HG02840 (cell line): ENCODE data around the gene TMEM240.
"Not testable (repeated sequence)": the region's sequence is repeated elsewhere in the genome, so short reads cannot be mapped to it uniquely, and the experiment has no call there.

Experiments used
- ATAC-seq: cut with Tn5 transposase; IDR thresholded peaks from one replicate; pipeline ENCODE4 v1.9.1; 2021; ENCODE audit warnings: mild to moderate bottlenecking, moderate library complexity, moderate number of reproducible peaks; ENCODE audit not compliant: unreplicated experiment, low FRiP score

TMEM240 gene

DNA sequence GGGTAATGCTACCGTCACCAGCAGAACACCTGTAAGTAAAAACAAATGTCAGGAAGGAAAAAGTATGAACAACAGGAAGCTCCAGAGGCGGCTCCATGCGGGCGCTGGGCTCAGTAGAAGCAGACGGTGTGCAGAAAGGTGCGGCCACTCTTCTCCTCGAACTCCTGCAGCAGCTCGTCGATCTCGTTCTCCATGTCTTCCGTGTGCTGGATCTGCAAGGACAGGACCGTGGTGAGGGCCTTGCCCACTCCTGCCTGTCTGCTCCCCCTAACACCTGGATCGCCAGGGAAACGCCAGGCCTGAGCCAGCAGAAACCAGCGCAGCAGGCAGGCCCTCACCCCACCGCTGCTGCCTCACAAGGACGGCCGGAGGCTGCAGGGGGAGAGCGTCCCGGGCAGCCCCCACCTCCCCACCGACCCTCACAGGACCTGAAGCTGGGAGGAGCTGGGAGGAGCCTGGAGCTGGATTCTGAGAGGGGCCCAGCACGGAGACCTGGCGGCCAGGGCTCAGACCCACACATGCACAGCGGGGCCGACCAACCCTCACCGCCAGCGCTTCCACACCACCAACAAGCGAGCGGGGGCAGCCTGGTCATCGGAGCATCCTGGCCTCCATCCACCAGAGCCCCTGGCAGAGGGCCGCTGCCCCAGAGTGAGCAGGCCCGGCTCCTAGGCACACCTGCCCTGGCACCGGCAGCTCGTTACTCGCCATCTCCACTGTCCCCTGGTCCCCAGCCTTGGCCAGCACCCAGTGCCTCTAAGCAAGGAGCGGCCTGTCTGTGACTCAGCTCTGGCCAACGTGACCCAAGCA is 1.7 kb upstream of the TMEM240 start:
- no peak for ATAC-seq

DNA sequence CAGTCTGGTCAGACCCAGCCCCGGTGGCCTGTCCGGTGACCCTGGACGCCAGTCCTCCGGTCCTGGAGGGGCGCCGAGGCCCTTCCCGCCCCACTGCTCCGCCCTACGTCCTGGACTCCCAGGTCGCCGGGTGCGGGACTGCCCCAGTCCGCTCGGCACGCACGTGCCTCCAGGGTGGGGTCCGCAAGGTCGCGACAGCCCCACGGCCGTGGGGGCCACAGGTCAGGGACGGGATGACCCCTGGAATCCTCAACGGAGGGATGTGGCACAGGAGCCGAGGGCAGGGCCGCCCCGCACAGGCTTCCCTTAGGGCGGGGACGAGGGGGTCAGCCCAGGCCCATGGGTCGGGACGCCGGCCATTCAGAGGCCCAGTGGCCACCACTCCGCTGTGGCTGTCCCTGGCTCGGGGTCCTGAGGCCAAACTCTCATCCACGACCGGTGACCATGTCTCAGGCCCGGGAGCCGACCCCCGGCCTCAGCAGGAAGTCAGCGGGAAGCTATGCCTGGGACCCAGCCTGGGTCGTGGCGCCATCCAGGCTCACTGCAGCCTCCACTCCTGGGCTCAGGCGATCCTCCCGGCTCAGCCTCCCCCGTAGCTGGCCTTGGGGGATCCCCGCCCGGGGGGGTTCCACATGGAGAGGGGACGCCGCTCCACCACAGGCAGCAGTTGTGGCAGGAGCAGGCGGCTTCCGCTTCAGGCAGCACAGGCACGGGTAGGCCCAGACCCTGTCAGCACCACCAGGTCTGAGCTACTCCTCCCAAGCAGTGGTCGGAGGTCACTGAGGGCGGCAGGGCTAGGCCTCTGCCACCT is 599 bp upstream of the TMEM240 start:
- no peak for ATAC-seq

DNA sequence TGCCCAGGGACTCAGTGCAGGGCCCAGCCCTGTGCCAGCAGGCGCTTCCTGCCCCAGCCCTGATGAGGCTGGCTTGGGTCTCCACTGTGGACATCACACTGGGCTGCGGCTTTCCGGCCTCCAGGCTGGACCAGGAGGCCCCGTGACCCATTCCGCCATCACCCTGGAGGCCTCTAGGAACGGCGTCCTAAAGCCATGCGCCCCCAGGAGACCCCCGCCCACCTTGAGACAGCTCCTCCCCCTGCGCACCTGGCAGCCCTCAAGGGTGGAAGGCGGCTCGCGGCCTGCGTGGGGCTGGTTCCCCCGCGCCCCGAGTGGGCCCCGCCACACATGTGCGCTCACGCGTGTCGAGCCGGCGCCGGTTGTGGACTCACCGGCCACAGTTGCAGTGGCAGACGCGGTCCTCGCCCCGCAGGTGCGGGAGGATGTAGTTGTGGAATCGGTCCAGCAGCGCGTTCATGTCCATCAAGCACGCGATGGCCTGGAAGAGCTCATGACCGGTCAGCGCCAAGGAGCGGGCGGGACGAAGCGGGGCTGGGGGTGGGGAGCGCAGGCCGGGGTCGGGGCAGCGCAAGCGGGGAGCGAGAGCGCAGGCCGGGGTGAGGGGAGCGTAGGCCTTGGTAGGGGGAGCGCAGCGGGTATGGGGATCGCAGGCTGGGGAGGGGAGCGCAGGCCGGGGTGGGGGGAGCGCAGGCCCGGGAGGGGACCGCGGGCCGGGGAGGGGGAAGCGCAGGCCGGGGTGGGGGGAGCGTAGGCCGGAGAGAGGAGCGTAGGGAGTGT is 924 bp downstream of the TMEM240 start:
- no peak for ATAC-seq

DNA sequence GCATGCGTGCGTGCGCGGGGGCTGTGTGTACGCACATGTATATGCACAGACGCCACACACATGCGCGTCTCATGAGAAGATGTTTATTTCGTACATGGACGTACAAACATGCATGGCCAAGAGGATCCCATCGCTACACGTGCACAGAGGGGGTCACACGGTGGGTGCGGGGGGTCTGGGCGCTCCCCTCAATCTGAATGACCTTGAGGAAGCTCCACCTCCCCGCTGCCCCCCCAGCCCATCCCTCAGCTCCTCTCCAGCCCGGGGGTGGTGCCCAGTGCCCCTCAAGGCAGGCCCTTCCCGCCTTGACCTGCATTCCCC is 1.5 kb downstream of the TMEM240 start:
- no peak for ATAC-seq

DNA sequence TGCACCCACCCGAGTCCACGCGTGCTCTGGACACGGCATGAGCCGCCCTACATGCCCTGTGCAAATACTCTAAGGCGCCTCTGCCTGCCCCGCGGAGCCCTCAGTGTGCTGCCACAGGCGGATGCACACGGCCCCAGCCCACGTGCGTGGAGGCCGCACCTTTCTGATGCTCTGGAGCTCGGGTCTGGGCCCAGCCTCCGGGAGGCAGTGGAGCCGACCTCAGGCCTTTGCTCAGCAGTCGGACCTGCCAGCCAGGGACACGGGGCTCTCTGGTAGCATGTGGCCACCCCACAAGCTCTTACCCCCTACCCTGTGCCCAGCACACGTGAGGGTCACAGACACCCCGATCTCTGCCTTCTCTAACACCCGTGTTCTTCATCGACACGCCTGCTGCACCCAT is 2.1 kb downstream of the TMEM240 start:
- ATAC-seq: no peak

DNA sequence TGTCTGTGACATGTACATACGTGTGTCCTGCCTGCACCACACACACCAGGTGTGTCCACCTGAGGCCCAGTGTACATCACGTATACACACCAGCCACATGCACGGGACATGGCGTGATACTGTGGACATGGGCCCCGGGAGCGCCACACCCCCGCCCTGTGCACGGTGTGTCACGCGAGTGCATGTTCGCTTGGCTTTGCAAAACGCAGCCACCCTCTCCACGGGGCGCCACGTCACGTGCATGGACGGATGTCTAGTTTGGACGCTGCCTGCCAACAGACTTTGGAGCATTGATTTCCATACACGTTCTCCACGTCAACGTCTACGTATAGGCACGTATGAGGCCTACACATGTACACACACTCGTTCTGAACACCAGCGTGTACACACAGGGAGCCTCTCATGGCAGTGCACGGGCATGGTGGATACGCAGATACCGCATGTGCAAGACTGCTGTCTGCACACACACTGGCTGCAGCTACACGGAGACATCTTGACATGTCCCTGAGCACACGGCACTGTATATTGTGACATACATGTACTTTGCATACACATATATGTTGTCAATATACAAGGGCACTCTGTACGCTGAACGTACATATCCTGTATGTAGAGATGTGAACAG is 2.7 kb downstream of the TMEM240 start:
- ATAC-seq: no peak

DNA sequence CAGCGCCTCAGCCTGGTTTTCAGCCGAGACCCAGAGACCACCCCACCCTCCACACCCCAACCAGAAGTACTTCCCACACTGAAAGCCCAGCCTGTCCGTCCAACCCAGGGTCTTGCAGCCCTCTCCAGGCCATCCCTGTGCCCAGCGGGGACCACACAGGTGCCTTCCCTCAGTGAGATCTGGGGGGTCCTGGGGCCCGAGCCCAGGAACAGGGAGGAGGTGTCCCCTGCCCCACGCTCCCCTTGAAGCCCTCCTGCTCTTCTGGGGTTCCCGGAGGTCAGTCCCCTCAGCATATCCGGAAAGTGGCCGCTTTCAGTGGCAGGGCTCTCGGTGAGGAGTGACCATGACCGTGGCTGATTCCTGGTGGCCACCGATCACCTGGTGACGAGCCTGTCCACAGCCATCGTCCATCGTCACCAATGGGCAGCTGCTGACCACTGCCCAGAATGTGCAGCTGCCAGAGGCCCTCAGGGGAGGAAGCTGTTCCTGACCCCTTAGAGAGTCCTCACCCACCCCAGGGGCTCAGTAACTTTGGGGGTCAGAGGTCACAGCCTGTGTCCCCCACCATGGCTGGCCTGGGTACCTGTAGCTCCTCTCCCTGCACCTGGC is 3.4 kb downstream of the TMEM240 start:
- no peak for ATAC-seq

DNA sequence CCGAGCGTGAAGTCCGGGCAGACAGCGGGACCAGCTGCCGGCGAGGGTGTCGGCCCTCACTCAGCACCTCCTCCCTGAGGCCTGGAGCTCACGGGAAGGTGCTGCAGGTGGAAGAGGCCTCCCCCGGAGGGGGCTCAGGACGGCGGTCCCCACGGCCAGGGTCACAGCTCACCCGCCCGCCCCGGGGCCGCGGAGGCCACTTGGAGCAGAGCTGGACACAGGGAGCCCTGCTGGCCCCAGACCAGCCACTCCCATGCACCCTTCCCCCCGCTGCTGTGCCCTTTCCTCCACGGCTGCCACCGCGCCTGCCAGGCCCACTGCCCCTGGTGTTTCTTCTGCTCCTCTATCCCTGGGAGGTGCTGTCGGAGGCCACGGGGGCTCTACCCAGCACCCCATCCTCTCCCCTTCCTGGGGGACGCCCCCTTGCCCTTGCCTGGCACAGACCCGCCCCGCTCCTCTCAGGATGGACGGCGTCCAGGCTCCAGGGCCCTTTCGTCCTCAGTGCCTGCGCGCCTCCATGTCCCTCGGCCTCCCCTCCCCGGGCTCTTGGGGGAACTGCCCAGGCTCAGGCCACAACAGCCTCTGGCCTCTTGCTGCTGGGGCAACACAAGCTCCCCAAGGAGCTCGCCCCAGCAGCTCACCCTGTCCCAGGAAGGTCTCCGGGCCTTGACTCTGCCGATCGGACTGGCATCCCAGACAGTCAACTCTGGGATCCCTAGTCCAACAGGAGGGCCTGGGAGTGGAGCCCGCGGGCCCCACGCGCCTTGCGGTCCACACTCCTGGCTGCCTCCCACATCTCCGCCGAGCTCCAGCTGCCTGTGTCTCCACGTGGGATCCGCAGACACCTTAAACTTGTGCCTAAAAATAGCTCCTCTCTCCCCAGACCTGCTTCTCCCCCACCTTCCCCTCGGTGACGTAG is 4.1 kb downstream of the TMEM240 start:
- no peak for ATAC-seq

DNA sequence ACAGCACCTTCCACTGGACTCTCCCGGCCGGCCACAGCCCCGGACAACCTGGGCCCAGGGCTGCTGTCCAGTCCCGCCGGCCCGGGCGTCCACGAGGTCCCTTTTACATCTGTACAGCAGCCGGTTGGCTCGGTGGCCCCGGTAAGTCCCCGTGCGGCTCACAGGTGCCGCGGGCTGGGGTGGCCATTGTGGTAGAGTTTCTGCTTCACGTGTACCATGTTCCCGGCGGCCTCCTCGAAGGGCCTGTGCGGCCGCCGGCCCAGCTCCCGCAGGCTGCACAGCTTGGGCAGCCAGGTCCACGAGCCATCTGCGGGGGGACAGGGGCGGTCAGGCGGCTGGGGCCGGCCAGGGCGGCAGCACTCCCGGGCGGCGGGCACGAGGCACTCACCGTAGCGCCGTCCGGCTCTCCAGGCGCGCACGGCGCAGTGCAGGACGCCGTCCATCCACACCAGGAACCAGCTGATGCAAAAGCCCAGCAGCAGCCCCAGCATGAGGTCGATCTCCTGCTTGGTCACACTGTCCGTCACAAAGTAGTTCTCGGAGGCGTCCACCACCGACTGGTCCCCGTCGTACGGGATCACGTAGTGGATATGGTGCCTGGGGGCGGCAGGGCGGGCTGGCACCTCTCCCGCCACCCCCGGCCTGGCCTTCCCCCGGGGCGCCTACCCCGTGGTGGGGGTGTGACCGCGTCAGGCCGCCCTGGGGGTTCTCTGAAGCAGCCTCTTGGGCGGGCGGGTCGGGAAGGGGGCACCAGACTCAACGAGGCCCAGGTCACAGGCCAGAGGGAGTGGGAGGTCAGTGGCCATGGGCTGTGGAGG is 5.0 kb downstream of the TMEM240 start:
- ATAC-seq: no peak

DNA sequence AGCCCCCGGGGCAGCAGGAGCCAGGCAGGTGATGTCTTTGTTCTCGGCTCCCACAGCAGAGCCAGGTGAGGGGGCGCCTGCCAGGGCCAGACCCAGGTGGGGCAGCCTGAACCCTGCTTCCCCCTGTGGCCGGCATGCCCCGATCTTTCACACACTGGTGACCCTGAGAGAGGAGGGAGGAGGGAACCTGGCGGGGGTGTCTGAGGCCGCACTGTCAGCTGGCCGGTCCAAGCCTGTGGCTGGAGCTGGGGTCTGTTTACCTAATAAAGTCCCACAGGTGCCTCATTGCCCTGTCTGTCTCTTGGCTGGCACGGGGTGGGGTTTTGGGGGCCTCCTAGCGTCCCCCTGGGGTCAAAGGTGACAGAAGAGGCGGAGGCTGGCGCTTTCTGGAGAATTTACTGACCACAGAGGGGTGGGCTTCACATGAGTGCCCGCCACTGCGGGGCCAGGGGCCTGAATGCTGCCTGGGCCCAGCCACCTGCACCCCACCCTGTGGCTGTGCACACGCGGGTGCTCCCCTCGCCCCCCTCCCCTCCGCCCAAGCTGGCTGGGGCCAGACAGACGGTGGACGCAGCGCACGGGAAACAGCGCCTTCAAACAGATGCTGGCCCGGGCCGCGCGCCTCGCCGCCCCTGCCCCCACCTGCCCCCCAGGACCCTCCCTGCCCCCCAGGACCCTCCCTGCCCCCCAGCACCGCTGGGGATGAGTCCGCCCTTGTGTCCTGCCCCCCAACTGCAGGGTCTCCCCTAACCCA is 5.8 kb downstream of the TMEM240 start:
- ATAC-seq: no peak

DNA sequence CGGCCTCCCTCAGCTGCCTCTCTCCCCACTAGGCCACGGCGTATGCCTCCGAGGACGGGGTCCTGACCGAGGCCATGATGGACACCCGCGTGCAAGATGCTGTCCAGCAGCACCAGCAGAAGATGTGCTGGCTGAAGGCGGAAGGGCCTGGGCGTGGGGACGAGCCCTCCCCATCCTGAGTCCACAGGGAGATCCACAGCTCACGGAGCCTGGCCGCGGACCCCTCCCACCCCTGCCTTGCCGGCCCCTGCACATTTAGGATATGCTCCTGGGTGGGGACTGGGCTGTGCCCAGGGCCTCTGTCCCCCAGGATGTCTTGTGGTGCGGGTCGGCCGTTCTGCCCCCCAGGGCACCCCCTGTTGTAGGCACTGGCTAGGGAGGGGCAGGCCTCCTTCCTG is 6.5 kb downstream of the TMEM240 start:
- not testable (repeated sequence) for ATAC-seq

DNA sequence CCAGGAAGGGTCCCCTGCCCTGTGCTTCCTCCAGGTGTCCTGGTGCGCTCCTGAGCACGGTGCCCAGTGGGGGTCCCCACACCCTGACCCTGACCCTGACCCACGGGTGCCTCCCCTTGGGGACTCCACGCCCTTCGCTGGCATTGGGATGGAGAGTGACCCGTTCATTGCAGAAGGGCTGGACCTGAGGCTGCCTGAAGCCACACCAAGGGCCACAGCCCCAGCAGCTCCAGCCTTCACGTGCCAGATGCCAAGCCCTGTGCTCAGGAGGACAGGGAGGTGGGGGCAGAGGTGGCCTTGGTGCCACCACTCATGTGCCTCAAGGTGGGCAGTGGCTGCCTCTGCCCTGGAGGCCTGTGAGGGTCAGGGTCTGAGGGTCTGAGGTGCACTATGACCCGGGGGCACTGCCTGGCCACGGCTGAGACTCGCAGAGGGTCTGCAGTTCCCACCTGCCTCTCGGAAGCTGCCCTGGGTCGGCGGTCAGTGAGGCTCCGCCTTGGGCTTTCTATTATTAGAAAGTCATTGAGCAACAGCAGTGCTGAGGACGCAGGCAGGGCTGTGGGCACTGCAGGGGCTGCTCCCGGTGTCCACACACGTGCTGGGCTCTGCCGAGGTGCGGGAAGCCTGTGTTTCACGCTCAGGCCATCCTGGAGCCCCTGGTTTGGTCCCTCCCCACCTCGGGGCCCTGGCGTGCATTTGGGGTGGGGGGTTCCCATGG is 7.1 kb downstream of the TMEM240 start:
- not testable (repeated sequence) for ATAC-seq

DNA sequence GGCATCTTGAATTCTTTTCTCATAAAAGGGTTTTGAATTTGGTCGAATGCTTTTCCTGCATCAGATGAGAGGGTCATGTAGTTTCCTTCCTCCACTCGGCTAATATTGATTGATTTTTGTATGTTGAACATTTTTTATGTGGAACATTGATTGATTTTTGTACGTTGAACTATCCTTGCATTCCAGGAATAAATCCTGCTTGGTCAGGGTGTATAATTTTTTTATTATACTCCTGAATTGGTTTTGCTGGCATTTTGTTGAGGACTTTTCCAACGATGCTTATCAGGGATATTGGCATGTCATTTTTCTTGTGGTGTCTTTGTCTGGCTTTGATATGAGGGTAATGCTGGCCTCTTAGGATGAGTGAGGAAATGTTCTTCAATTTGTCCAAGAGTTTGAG is 8.5 kb downstream of the TMEM240 start:
- ATAC-seq: no peak

DNA sequence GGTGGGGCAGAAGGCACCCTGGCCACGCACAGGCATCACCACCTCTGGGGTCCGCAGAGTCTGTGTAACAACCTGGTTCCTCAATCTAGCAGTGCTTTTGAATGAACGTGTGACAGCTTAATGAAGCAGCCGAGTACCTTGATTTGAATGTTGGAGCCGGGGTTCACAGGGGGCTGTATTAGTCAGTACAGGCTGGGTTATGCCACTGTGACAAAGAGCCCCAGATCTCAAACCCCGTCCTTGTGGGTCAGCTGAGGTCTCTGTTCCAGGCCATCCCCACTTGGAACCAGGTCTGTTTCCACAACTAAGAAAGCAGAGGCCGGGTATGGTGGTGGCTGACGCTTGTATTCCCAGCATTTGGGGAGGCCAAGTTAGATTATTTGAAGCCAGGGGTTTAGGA is 10.5 kb downstream of the TMEM240 start:
- no peak for ATAC-seq

DNA sequence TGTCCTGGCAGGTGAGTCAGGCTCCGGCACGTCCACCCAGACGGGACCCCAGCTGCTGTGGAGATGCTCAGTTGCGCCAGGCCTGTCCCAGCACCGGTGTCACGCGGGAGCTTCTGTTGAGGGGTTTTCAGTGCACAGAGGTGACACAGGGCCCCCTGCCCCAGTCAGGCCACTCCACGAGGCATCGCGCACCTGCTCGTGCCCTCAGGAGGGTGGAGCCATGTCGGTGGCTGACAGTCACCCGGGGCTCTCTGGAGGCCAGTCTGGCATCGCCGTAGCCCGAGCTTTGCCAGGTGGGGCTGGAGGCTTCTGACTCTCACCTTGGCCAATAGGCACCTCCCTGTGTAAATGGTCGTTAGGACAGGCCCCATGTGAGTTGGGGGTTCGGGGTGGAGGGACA is 11.1 kb downstream of the TMEM240 start:
- no peak for ATAC-seq

DNA sequence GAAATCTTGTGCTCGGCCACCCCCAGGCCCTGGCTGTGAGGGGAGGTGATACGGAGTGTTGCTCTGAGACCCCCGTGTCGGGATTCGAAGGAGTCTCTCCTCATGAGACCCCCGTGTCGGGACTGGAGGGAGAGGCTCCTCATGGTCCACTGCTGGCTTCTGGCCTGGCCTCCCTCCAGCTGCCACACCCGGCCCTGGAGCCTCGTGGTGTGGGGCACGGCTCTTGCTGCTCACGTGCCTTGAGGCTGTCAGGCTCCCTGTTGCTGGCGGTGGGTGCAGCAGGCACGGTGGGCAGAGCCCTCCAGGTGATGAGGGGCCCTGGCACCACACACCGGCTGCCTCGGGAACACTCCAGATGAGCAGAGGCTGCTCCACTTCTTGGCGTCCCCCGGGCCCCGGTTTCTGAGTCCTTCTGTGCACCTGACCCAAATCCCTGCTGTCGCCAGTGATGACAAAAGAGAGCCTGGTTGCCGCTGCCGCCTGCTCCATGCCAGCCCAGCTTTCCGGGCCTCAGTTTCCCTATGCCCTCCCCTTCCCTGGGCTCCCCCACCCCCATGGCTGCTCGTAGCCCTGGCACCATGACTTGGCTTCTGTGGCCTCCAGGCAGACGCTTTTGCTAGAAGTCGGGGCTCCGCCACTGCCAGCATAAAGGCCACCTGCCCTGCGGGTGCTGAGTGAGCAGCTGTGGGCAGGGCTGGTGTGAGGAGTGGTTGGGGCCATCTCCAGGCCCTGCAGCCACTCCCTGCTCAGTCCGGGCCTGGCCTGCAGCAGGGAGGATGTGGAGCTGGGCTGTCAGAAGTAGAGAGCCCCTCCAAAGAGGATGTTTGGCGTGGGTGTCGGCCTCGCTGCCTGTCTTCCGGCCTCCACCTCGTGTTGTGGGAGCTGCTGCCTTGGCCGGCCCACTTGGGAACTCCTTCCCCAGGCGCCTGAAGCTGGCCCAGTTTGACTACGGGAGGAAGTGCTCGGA is 11.8 kb downstream of the TMEM240 start:
- no peak for ATAC-seq
